Ramos (cell line): ENCODE data around the gene HOXB5.

ENCODE experiments used
- in situ Hi-C: fragments of 300-500 bp; cut with MboI; formaldehyde crosslinking; loops from one replicate; pipeline ENCODE4 v1.14.3; 2022; ENCODE audit warnings: low sequenced_read_pairs; ENCODE audit not compliant: unreplicated experiment

Gene HOXB5

DNA sequence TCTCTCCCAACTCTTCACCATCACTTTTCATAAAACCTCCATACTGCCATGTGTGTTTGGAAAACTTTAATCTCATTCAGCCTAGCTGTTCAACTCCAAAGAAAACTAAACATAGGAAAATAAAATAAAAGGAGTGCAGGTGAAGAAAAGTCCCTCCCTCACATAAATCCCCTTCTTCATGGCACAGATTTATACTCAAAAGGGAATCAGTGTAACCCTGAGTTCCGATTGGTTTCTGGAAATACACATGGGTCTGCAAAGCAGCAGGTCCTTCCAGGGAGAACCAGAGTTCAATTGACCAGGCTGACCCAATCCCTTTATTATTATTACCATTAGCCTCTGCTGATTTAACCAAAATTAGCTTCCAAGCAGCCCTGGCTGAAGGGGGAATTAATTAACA, 39.8 kb downstream of the HOXB5 start:
- in situ Hi-C loops: no loop called here

DNA sequence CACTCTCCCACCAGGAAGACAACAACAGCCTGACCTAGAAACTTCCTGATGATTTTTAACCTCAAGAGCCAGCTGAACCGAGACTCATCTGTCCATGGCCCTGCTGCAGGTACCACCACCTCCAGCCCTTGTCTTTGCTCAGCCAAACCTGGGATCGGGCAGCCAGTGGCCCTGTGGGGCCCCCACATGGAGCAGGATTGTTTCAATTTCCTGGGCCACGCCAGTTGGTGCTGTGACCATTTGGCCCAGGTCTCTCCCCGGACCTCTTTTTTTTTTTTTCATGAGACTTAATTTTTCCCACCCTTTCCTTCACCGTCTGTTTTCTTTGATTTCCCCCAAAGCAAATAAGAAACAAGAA, 40.4 kb downstream of the HOXB5 start:
- in situ Hi-C loops: no loop called here

DNA sequence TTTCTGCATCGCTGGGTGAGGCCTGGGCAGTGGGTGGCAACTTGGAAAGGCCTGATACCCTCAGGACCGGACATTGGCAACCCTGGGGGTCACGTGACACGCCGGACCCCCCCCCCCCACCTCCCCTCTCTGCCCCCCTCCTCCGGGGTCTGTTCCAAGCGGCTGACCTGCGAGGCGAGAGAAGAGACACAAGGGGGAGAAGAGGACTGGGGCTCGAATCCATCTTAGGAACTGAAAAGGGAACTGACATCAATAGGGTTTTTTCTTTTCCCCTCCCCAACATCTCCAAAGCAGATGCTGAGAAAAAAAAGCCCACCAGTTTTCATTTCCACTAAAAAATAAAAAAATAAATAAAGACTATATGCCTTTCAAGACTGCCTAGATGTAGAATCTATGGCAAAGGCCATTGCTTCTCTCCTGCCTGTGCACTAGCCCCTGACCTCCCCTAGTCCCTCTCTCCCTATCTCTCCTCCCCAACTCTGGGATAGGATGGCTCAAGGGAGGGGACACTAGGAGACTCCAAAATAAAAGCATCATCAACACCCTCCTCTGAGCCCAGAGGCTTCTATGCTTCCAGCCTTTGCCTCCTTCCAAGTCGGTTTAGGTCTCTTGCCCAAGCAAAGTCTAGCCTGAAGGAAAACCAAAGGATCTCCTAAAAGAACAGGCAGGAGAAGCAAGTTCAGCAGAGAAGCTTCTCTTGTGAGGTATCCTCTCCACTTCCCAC, 41.0 kb downstream of the HOXB5 start:
- in situ Hi-C loops: no loop called here

DNA sequence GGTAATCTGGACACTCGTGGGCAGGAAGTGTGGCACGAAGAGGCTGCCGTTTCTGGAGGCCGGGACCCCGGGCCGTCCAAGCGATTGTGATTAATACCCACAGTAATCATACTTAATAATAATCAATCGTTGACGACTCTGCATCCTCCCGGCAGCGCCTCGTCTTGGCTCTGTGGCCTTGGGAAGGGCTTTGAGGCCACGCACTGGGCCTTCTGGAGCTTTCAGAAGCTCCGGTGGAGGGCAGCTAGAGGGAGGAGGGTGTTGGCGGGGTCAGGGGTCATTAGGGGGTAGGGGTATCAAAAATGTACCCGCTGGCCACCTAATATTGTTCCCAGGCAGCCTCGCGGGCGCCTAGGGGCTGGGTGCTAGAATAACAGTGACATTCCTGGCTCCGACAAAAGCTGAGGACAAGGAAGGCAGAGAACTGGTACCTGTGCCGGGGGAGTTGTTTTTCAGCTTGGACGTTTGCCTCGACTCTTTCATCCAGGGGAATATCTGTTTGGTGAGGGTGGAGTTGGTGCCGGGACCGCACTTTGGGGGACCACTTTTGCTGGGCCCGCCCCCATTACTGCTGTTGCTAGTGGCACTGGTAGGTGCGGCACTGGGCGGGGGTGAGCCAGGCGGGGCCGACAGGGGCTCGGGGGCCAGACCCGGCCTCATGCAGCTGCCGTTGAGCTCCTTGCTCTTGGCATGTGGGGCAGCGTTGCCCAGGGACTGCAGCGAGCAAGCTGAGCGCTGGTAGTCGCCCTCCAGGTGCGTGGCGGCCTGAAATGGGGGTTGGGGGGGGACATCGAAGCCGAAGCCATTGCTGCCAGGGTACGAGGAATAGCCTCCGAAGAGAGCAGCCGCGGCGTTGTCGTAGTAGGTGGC, 41.7 kb downstream of the HOXB5 start:
- in situ Hi-C loops: no loop called here

DNA sequence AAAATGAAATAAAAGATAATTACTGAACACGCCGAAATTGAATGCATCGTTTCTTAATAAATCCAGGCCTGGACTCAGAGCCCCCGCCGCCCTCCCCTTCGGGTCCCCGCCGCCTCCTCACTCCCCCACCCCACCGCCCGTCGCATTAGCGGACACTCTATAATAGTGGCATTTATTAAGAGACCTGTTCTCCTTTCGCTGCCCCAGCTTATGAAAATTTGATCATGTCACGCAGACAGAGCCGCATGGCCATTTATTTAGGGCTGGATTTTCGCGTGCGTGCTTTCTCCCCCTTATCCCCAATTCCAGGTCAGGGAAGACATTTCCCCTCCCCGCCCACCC, 42.4 kb downstream of the HOXB5 start:
- in situ Hi-C loops: no loop called here

DNA sequence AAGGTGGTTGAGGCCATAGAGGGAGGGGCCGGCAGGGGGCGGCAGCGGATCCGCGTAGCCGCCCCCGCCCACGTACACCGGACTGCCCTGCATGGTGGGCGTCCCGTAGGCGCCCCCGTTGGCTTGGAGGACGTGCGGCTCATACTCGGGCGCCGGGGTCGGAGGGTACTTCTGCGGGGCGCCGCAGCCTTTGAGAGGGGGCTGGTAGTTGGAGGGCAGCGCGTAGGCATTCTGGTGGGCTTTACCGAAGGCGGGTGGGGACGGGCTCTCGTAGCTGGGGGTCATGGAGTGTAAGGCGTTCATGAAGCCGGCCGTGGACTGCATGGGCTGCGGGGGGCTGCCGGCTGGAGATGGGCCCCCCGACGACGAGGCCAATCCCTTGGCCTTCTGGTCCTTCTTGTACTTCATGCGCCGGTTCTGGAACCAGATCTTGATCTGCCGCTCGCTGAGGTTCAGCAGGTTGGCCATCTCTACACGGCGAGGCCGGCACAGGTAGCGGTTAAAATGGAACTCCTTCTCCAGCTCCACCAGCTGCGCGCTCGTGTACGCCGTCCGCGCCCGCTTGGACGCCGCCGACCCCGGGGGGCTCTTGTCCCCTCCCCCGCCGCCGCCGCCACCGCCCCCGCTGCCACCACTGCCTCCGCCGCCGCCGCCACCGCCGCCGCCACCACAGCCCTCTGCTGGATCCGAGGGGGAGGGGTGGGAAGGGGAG, 42.9 kb downstream of the HOXB5 start:
- in situ Hi-C loops: no loop called here

DNA sequence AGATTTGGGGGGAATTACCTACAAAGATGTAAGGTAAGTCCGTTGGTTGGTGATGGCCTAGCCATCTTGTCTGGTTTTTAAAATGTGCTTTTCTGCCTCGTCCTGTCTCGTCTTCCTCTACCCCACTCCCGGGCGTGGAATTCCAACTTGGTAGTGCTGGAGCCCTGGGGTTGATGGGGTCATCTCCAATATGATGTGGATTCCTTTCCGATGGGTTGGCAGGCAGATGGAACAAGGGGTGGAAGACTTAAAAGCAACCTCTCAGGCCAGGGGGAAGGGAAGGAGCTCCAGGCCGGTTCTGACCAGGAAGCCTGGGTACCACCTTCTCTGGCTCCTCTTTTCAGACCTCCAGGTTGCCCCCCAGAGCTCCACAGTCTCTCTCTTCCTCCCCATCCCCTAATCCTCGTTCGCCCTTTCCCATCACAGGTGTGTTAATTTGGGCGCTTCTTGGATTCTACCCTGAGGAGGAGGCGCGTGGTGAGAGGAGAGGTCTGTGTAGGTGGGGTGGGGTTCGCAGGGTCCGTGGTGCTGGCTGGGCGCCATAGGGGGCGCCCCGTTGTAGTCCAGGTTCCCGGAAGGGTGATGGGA, 43.6 kb downstream of the HOXB5 start:
- in situ Hi-C loops: no loop called here

DNA sequence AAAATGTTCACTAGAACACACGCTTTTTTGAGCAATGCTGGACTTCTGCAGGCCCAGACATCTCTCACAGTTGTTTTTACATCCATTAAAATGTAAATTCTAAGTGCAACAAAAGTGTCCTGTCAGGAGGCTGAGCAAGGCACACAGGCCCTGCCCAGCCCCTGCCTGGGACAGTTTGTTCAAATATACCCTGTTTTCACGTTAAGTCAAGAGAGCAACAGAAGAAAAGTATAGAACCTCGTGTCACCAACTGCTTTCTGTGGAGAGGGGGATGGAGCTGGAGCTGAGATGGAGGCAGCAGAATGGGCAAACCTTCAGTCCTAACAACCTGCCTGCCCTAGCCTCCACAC, 44.3 kb downstream of the HOXB5 start:
- in situ Hi-C loops: no loop called here

DNA sequence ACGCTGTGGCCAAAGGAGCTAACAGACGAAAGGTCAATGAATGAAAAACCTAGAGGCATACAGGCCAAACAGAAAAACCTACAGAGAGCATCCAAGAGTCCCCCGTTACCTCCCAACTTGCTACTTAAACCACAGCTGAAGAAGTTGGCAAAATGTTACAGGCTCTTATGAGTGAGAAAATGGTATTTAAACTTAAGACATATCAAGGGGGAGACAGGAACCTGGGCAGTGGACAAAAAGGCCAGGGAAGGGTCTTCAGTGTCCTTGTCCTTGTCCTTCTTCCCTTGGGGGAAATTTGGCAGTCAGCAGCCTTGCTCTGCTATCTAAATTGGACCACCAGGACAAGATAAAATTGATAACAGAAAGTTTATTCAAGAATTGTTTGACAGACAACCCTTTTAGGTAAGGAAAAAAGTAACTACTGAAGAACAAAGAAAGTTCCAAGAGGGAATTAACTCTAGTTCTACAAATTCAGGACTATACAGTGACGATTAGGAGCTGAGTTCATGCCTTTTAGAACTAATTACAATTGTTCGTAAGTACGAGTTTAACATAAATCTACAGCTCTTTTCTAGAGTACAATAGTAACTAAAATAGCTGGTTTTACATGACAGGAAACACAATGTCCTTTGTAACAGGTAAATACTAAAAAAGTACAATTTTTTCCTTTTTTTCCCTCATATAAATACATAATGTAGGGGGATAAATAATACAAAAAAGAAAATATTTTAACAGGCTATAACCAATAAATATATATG, 44.9 kb downstream of the HOXB5 start:
- in situ Hi-C loops: no loop called here

DNA sequence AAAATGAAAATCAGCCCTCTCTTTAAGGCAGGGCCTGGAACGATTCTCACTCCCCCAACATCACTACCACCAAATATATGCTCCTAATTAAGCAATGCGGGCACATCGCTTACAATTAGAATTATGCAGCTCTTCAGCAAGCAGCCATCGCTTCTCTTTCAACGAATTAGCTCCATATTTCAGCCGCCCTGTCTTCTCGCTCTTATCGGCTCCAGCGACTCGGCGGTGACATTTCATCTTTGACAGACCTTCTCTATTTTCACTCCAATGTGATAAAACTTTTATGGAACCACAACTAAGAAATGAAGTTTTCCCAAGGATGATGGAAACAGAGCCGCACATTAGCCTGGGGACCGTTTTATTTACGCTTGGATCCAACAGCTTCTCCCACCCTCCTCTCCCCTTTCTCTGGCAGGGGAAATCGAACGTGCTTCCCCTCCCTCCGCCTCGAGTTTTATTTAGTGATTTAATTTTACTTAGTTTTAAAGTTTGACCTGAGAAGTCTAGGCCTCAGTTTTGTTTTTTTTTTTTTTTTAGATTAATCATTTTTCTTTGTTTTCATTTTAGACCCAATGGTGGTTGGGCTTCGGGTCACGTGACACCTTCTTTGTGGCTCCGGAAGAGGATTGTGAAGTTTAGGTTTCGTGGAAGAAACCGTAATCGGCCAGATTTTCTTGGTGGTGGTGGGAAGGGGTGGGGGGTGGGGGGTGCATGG, 45.6 kb downstream of the HOXB5 start:
- in situ Hi-C loops: no loop called here

DNA sequence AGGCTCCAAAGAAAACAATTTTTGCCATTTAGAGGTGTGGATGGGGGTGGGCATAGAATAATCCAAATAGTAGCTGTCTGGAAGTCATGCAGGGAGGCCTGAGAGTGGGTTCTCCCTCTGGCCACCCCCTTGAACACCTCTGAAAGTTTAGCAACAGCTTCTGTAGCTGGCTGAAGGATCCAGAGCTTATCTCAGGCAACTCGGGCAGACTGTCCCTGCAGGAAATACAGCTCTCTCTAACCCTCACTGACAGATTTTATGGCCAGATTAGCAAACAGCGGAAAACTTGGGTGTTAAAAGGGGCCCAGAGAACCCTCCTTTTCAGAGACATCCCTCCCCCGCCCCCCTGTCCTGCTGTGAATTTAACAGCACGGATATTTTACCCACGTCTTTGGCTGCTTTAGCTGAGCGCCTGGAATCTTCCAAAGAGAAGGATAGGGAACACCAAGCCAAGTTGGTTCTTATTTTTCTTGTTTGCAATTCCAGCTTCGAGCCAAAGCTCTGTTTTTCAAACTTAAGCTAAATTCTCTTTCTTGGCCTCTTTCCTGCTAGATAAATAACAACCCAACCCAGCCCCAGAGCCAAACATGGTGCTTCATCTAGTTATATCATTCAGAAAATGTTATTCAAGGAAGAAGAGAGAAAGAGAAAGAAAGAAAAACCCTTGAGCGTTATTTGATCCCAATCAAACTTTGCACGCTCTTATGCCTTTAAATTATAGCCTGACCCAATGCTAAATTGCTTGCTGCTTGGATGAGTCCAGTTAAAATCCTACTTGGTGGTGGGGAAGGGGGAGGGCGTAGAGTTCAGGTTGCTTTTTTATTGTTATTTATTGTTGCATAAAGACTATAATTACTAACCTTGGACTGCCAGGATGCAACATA, 46.4 kb downstream of the HOXB5 start:
- in situ Hi-C loops: no loop called here

DNA sequence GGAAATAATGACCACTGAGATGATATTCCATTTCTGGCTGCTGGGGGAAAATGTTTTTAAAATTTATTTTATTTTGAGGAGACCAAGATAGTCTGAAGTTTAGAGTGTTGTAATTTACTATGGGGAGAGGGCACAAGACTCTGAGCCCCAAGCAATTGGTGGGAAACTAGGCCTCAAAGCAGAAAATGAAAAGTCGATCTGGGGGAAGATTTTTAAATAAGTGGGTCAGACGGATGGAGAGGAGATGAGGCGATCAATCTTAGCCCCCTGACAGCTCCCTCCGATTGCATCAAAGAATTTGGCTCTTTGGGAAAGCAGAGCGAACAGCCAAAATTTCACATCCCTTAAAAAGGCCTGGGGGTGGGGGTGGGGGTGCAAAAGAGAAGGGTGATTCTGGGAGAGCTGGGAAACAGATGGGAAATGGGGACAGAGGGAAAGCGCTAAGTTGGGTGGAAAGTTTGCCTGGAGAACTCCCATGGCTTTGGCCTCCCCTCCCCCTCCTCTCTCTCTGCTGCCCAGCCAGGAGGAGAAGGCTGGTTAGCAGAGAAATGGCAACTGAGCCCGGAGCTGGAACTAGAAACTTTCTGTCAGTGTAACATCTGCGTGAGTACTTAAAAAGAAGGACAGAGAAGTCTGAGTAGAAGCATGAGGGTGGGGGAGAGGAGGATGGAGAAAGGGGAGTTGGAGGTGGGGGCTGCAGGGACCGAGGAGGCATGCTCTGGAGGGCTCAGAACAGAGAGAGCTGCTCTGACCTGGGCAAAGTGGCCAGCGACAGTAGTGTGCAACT, 47.2 kb downstream of the HOXB5 start:
- in situ Hi-C loops: no loop called here

DNA sequence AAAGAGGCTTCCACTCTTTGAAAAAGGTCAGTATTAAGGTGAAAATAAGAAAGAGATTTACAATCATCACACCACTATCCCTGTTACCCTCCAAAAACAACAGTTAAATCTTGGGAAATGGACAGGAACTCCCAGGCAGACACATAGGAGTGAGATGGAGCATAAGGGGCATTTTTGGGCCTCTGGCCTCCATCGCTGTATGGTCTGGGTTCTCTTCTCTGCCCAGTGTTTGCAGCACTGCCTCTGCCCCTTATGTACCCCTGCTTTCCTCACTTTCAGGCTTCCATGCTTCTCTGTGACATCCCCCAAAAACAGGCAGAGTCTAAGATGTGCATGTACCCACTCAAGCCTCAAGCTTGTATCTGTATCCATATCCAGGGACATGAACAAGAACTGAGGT, 48.0 kb downstream of the HOXB5 start:
- in situ Hi-C loops: no loop called here

DNA sequence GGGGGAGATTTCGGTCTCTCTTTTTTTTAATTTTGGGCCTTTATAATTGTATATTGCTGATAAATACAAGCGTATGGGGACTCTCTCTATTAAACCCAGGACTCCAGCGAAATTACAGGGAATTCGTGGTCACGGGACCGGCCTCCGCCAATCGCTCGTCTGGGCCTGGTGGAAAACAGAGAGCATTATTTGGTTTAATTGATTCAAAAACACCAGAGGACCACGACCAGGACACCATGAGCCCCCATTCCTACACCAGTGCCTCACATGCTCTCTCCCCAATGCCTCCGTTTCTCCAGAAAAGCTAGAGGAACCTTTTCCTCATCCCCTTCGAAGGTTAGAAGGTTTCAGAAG, 48.6 kb downstream of the HOXB5 start, which contains the start of gene HOXB2:
Gene HOXB2 (minus strand): TSS at position 88 of the 354 bp plus-strand sequence. CDS start 198 bp downstream, outside the sequence.
- in situ Hi-C loops: no loop called here

DNA sequence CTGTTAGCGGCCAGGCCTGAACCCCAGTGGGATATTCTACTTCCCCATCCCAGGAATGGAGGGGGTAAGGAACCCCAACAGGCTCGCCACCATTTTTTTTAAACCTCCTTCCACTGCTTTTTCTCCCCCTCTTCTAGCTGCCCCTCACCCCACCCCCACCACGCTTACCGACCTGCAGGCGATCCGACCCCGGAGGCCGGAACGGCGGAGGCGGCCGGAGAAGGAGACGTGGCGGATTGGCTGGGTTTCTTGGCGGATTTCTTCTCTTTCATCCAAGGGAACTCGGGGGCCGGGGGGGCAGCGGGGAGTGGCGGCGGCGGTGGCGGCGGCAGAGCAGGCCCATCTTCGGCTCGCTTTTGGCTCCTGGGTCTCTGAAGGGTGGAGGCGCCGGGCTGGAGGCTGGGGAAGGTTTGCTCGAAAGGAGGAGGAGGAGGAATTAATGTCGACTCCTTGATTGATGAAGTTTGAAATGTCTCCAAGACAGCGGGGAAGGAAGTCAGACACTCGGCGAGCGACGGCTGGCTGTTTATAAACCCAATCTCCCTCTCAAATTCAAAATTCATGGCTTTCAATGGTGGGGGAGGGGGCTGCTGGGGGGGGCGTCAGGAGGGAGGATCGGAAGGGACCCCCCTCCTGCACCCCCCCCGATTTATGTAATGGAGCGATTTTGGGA, 49.1 kb downstream of the HOXB5 start:
- in situ Hi-C loops: no loop called here

DNA sequence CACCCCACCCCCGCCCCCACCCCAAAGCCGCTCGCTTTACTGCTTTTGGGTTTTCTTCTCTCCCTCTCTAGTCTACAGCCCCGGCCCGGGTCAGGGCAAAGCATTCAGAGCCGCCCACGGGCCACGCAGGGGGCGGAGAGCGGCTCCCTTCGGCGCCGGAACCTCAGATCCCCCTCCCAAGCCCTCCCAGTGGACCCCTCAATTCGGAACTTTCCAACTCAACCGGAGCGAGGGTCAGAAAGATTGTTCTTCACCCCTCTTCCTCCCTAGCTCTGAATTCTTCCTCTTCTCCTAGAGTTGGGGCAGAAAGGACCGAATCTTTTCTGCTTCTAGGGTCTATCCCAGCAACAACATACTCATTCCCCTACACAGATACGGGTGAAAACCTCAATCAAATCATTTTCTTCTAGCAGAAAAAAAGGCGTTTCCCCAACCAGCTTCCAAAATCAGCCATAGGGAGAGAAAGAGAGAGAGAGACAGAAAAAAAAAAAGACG, 49.7 kb downstream of the HOXB5 start:
- in situ Hi-C loops: no loop called here
